SH-SY5Y (cell line): ENCODE results near the gene CC2D2B.

ENCODE experiments used
- GATA2 ChIP-seq: IDR thresholded peaks from 2 replicates; pipeline ENCODE4 v1.6.1; 2011; ENCODE audit warnings: mild to moderate bottlenecking, low read depth, low read length
- GATA3 ChIP-seq: IDR thresholded peaks from 2 replicates; pipeline ENCODE4 v1.6.1; 2011; ENCODE audit warnings: low read depth, mild to moderate bottlenecking, low read length, moderate library complexity

GRCh38 chr10:96022739-96023138, 115.0 kb downstream of the CC2D2B start:
- TF ChIP-seq GATA3 (no peak), GATA2 (no peak)
